SK-N-MC (cell line): Measurements from ENCODE around the gene CA10.

Experiments used
- DNase-seq: peaks from one replicate; pipeline ENCODE4 v3.0.0-alpha.2; 2011; ENCODE audit warnings: low read depth, low spot score
- H3K27ac ChIP-seq: fragments of 200-600 bp; sonication (generic); 2 replicates; pipeline ENCODE4 v1.5.1; 2016; ENCODE audit warnings: mixed run types
- H3K36me3 ChIP-seq: fragments of 200-600 bp; sonication (generic); 2 replicates; pipeline ENCODE4 v1.6.1; 2017; ENCODE audit warnings: antibody characterized with exemption, low read length, mixed read lengths; ENCODE audit not compliant: insufficient read depth
- H3K4me3 ChIP-seq: fragments of 200-600 bp; sonication (generic); 2 replicates; pipeline ENCODE4 v1.5.1; 2016
- H3K9ac ChIP-seq: fragments of 200-600 bp; sonication (generic); 2 replicates; pipeline ENCODE4 v1.8.0; 2017; ENCODE audit warnings: mixed run types, mixed read lengths; ENCODE audit not compliant: insufficient read length
- H3K9me3 ChIP-seq: fragments of 200-600 bp; sonication (generic); 2 replicates; pipeline ENCODE4 v1.6.1; 2017; ENCODE audit warnings: low read depth, mild to moderate bottlenecking, antibody characterized with exemption, low read length, moderate library complexity, mixed read lengths
- EZH2 ChIP-seq: fragments of 200-600 bp; sonication (generic); IDR thresholded peaks from one replicate; pipeline ENCODE4 v1.6.1; 2017; ENCODE audit warnings: antibody characterized with exemption
- FOXP2 ChIP-seq: optimal IDR thresholded peaks from 2 replicates; pipeline ENCODE3; 2011; ENCODE audit warnings: mild to moderate bottlenecking, moderate library complexity; ENCODE audit not compliant: insufficient read depth; ENCODE audit errors: extremely low read length, control extremely low read depth
- POLR2AphosphoS5 ChIP-seq: IDR thresholded peaks from 2 replicates; pipeline ENCODE4 v1.6.1; 2012; ENCODE audit warnings: mild to moderate bottlenecking, low read depth, low read length, borderline replicate concordance

Gene CA10

DNA sequence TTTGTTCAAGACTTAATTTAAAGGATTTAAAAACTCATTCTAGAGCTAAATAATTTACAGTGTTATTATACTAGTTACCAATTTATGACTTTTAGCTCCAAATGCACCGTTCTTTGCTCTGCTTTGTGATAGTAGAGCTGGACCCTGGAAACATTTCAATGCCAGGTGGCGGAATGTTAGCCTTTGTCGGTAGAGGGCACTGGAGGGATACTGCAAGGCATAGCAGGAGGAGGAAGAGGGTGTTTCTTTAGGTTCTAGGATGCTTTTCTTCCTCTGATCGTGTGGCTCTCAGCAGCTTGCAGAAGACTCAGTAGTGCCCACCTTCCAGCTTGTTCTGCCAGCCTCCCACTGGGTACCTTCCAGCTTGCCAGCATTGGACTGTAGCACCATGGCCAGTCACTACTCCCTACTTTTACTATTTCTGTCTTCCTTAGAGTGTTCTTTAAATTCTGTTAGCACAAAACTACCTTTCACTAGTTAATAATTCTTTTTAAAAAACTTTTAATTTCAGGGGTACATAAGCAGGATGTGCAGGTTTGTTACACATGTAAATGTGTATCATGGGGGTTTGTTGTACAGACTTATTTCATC is 572.9 kb downstream of the CA10 start:
- no peak for DNase-seq
- no peaks in the 10 kb centered on the region for H3K36me3 ChIP-seq
- no peak overlapping the region for H3K9ac ChIP-seq
- TF ChIP-seq FOXP2 (no peak), POLR2AphosphoS5 (no peak), EZH2 (no peak)
- no peaks in the 10 kb centered on the region for H3K9me3 ChIP-seq
- no peak overlapping the region for H3K4me3 ChIP-seq
- H3K27ac ChIP-seq = no peak overlapping the region

DNA sequence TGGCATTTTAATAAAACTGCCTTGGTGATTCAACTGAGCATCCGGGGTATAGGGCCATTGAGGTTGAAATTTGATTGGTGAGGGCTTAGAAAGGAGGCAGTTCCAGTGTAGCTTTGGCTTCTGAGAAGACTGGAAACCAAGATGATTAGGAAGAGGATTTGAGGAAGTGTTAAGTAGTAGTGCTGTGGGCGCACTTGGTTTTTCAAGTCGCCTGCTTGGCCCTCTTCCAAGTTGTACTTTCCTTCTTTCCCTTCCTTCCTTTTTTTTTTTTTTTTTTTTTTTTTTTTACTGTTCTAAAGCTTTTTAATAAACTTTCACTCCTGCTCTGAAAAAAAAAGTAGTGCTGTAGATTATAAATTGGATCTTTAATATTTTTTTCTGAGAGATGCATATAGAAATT is 577.6 kb downstream of the CA10 start:
- no peak overlapping the region for H3K27ac ChIP-seq
- no peak for TF ChIP-seq FOXP2
- DNase-seq = no peak
- no peaks in the 10 kb centered on the region for H3K36me3 ChIP-seq
- H3K9ac ChIP-seq = no peak overlapping the region
- no peaks in the 10 kb centered on the region for H3K9me3 ChIP-seq
- no peak overlapping the region for H3K4me3 ChIP-seq
